Measurements from ENCODE around the gene LRRC8C. TPM values are rescaled to one million over a fixed set of nuclear protein-coding genes. Genes with fewer than 3 reads are reported as not detected.

The LRRC8C gene
- total and polyA plus RNA-seq, 2 of the 8 experiments (the other 6 are each of a cell fraction or from before 2014, with no cell fraction given) = 1.1 to 2.1 TPM

GRCh38 chr1:89711140-89711778 is 78.3 kb downstream of the LRRC8C start:
- no peak overlapping the region for H4K91ac ChIP-seq (replicated peaks; ENCODE audit: insufficient read length, low read length)
- no peaks in the 10 kb centered on the region for H4K20me1 ChIP-seq (replicated peaks in 1 of 2; ENCODE audit: control insufficient read depth in 1 of 2, insufficient read depth in 2 of 2, low read length in 2 of 2)
- H3K14ac ChIP-seq (ENCODE audit: insufficient read length) = no peak overlapping the region
- no peak overlapping the region for H3K56ac ChIP-seq (replicated peaks; ENCODE audit: insufficient read length, low read depth, low read length)
- no peak overlapping the region for H2BK12ac ChIP-seq (ENCODE audit: low read depth, low read length)
- no peak overlapping the region for H2AFZ ChIP-seq (ENCODE audit: low read length)
- CTCF ChIA-PET (ENCODE audit: partially characterized antibody) = interaction anchor here (3.2 kb wide), 1 partner anchor 52 kb away, joined by 11 read pairs; no protein-coding TSS in a partner anchor
- H3K4me1 ChIP-seq (replicated peaks in 1 of 4; ENCODE audit: control insufficient read depth in 3 of 4, insufficient read depth in 4 of 4, low read length in 3 of 4) = peaks cover 0 to 6% (median 0%) of the 10 kb centered on the region in 4 experiments; a peak in 2 of 7 replicates
- no peak overlapping the region for H3K18ac ChIP-seq (ENCODE audit: extremely low read depth, low read length)
- no peak overlapping the region for H2BK120ac ChIP-seq (replicated peaks; ENCODE audit: low read depth, low read length)
- H2BK5ac ChIP-seq (ENCODE audit: low read depth, low read length) = no peak overlapping the region
- H3K4me2 ChIP-seq (ENCODE audit: insufficient read depth in 1 of 2, low read depth in 2 of 2, low read length in 2 of 2) = no peak overlapping the region
- H2AK5ac ChIP-seq (ENCODE audit: low read depth, low read length) = no peak overlapping the region
- H3K23ac ChIP-seq (ENCODE audit: insufficient read length) = no peak overlapping the region
- no peaks in the 10 kb centered on the region for H3K79me1 ChIP-seq (ENCODE audit: low read depth, low read length)
- no peak for DNase-seq (ENCODE audit: low read depth in 1 of 2, low spot score in 2 of 2)
- 89% methylated on average over 5 of the region's 5 CpGs; no CpG with 5 or more reads in 1 of the 2 experiments for WGBS, 2 experiments (ENCODE audit: extremely low coverage in 1 of 2, insufficient coverage in 1 of 2, insufficient read length in 1 of 2, insufficient replicate concordance in 2 of 2, low coverage in 1 of 2, low lambda C conversion rate in 2 of 2, missing lambda C conversion rate in 1 of 2)
- H3K79me2 ChIP-seq (ENCODE audit: control insufficient read depth in 1 of 2, insufficient read depth in 2 of 2, low read length in 2 of 2) = no peaks in the 10 kb centered on the region
- H3K4me3 ChIP-seq (ENCODE audit: extremely low read depth in 1 of 4, insufficient read depth in 2 of 4, low read depth in 3 of 4, low read length in 4 of 4) = no peak overlapping the region
- no peak for FAIRE-seq
- H3K27ac ChIP-seq (ENCODE audit: low read depth, low read length) = no peak overlapping the region
- H3K36me3 ChIP-seq (ENCODE audit: control insufficient read depth in 2 of 4, insufficient read depth in 4 of 4, low read length in 3 of 4) = no peaks in the 10 kb centered on the region
- H4K8ac ChIP-seq (ENCODE audit: extremely low read depth, insufficient read depth, low read length) = no peak overlapping the region
- no peaks in the 10 kb centered on the region for H3K23me2 ChIP-seq (ENCODE audit: low read depth, low read length)
- H3K4ac ChIP-seq (replicated peaks; ENCODE audit: insufficient read length, low read depth, low read length) = no peak overlapping the region
- H2BK15ac ChIP-seq (ENCODE audit: low read length) = no peak overlapping the region
- H4K5ac ChIP-seq (ENCODE audit: insufficient read length, low read depth, low read length) = no peak overlapping the region
- H3K9ac ChIP-seq (replicated peaks in 1 of 4; ENCODE audit: extremely low read depth in 1 of 4, low read depth in 3 of 4, low read length in 3 of 4) = no peak overlapping the region
- POLR2A ChIA-PET (ENCODE audit: partially characterized antibody) = no interaction called here
- no peaks in the 10 kb centered on the region for H3K27me3 ChIP-seq (replicated peaks in 1 of 4; ENCODE audit: control insufficient read depth in 3 of 4, extremely low read depth in 1 of 4, insufficient read depth in 3 of 4, low read length in 3 of 4)
- H2BK20ac ChIP-seq (ENCODE audit: low read length) = no peak overlapping the region
- no peaks in the 10 kb centered on the region for H3K9me3 ChIP-seq (ENCODE audit: insufficient read depth in 2 of 2, low read depth in 1 of 2, low read length in 1 of 2)
- TF ChIP-seq ZNF274 (IDR thresholded peaks at IDR 0.05; ENCODE audit: borderline replicate concordance, extremely low read depth, low read length) = no peak
- TF ChIP-seq POLR2A (IDR thresholded peaks at IDR 0.05; ENCODE audit: control extremely low read depth in 1 of 2, low read depth in 2 of 2, low read length in 2 of 2) = no peak
- no peak for TF ChIP-seq TAF1 (IDR thresholded peaks at IDR 0.05; ENCODE audit: low read depth, low read length)
- TF ChIP-seq CBX5 (IDR thresholded peaks at IDR 0.05; ENCODE audit: low read depth, low read length) = no peak
- TF ChIP-seq FOSL1 (IDR thresholded peaks at IDR 0.05; ENCODE audit: insufficient read depth, low read depth, low read length) = no peak
- no peak for TF ChIP-seq SP1 (IDR thresholded peaks at IDR 0.05; ENCODE audit: low read depth, low read length)
- no peak for TF ChIP-seq CREB1 (IDR thresholded peaks at IDR 0.05)
- TF ChIP-seq RXRA (IDR thresholded peaks at IDR 0.05; ENCODE audit: insufficient read depth, low read depth, low read length) = no peak
- no peak for TF ChIP-seq JUN (IDR thresholded peaks at IDR 0.05; ENCODE audit: low read depth, low read length)
- TF ChIP-seq BCL11A (IDR thresholded peaks at IDR 0.05; ENCODE audit: low read depth in 2 of 2, low read length in 2 of 2) = no peak
- no peak for TF ChIP-seq SP2 (IDR thresholded peaks at IDR 0.05; ENCODE audit: low read length)
- no peak for TF ChIP-seq TCF12 (IDR thresholded peaks at IDR 0.05; ENCODE audit: low read depth, low read length)
- TF ChIP-seq JUND (IDR thresholded peaks at IDR 0.05; ENCODE audit: low read length) = no peak
- TF ChIP-seq SP4 (IDR thresholded peaks at IDR 0.05; ENCODE audit: low read length) = no peak
- TF ChIP-seq TEAD4 (IDR thresholded peaks at IDR 0.05; ENCODE audit: low read depth, low read length) = no peak
- TF ChIP-seq CTBP2 (IDR thresholded peaks at IDR 0.05; ENCODE audit: borderline replicate concordance, insufficient read depth, insufficient read length, low read length) = no peak

Data from H1 (cell line).